ENCODE results near the gene CHD9.

Gene CHD9

GRCh38 chr16:53211253-53211652 is 156.5 kb downstream of the CHD9 start:
- no peak overlapping the region for H3K27ac ChIP-seq (ENCODE audit: low read depth, low read length)
- H2AFZ ChIP-seq (ENCODE audit: low read depth, low read length, severe bottlenecking): no peak overlapping the region
- no peaks in the 10 kb centered on the region for H3K27me3 ChIP-seq (ENCODE audit: low read length)
- no peaks in the 10 kb centered on the region for H3K9me3 ChIP-seq (ENCODE audit: insufficient read depth, low read length)
- no peak overlapping the region for H3K9ac ChIP-seq (ENCODE audit: low read length)
- H4K20me1 ChIP-seq (ENCODE audit: low read depth, low read length): no peaks in the 10 kb centered on the region
- no peak for TF ChIP-seq CTCF (IDR thresholded peaks at IDR 0.05; ENCODE audit: insufficient read depth, low read length, poor library complexity, severe bottlenecking)
- TF ChIP-seq EZH2phosphoT487 (conservative IDR thresholded peaks at IDR 0.05; ENCODE audit: low read length): no peak
- H3K79me2 ChIP-seq (ENCODE audit: insufficient read depth, low read length): peaks cover 36% of the 10 kb centered on the region; the same call in 1 of the 2 replicates
- H3K36me3 ChIP-seq (ENCODE audit: low read length): peaks cover 11% of the 10 kb centered on the region; the same call in 1 of the 2 replicates
- H3K4me3 ChIP-seq (ENCODE audit: insufficient read depth, low read length, poor library complexity, severe bottlenecking): no peak overlapping the region
- no peaks in the 10 kb centered on the region for H3K9me2 ChIP-seq (replicated peaks; ENCODE audit: insufficient read depth, low read length)
- peaks cover 13% of the 10 kb centered on the region; the same call in 1 of the 2 replicates for H3F3A ChIP-seq (ENCODE audit: insufficient read depth)
- H3K4me2 ChIP-seq (ENCODE audit: low read depth, low read length, poor library complexity, severe bottlenecking): peak overlapping the region; percentile 91

- H3K27ac ChIP-seq (ENCODE audit: low read depth, low read length): no peak overlapping the region
- H3K9me3 ChIP-seq (ENCODE audit: insufficient read depth, low read length): no peaks in the 10 kb centered on the region
- H3K4me3 ChIP-seq (ENCODE audit: insufficient read depth, low read length, poor library complexity, severe bottlenecking): no peak overlapping the region
- H3K36me3 ChIP-seq (ENCODE audit: low read length): peaks cover 11% of the 10 kb centered on the region; the same call in 1 of the 2 replicates
- peaks cover 9% of the 10 kb centered on the region; the same call in 1 of the 2 replicates for H3F3A ChIP-seq (ENCODE audit: insufficient read depth)
- H3K9me2 ChIP-seq (replicated peaks; ENCODE audit: insufficient read depth, low read length): no peaks in the 10 kb centered on the region
- H3K79me2 ChIP-seq (ENCODE audit: insufficient read depth, low read length): peaks cover 43% of the 10 kb centered on the region
- H3K9ac ChIP-seq (ENCODE audit: low read length): no peak overlapping the region
- H2AFZ ChIP-seq (ENCODE audit: low read depth, low read length, severe bottlenecking): no peak overlapping the region
- H3K4me2 ChIP-seq (ENCODE audit: low read depth, low read length, poor library complexity, severe bottlenecking): no peak overlapping the region
- H4K20me1 ChIP-seq (ENCODE audit: low read depth, low read length): no peaks in the 10 kb centered on the region
- TF ChIP-seq CTCF (IDR thresholded peaks at IDR 0.05; ENCODE audit: insufficient read depth, low read length, poor library complexity, severe bottlenecking): no peak
- TF ChIP-seq EZH2phosphoT487 (conservative IDR thresholded peaks at IDR 0.05; ENCODE audit: low read length): no peak
- no peaks in the 10 kb centered on the region for H3K27me3 ChIP-seq (ENCODE audit: low read length)
Observed at GRCh38 chr16:53212893-53213223, 158.1 kb downstream of the CHD9 start.

- H3K4me3 ChIP-seq (ENCODE audit: insufficient read depth, low read length, poor library complexity, severe bottlenecking): no peak overlapping the region
- no peak overlapping the region for H3K27ac ChIP-seq (ENCODE audit: low read depth, low read length)
- H3K79me2 ChIP-seq (ENCODE audit: insufficient read depth, low read length): peaks cover 42% of the 10 kb centered on the region
- H3K36me3 ChIP-seq (ENCODE audit: low read length): peaks cover 11% of the 10 kb centered on the region; the same call in 1 of the 2 replicates
- H3K9me2 ChIP-seq (replicated peaks; ENCODE audit: insufficient read depth, low read length): no peaks in the 10 kb centered on the region
- H2AFZ ChIP-seq (ENCODE audit: low read depth, low read length, severe bottlenecking): no peak overlapping the region
- H4K20me1 ChIP-seq (ENCODE audit: low read depth, low read length): no peaks in the 10 kb centered on the region
- H3K9ac ChIP-seq (ENCODE audit: low read length): no peak overlapping the region
- H3K27me3 ChIP-seq (ENCODE audit: low read length): no peaks in the 10 kb centered on the region
- peaks cover 9% of the 10 kb centered on the region; the same call in 1 of the 2 replicates for H3F3A ChIP-seq (ENCODE audit: insufficient read depth)
- H3K4me2 ChIP-seq (ENCODE audit: low read depth, low read length, poor library complexity, severe bottlenecking): no peak overlapping the region
- TF ChIP-seq EZH2phosphoT487 (conservative IDR thresholded peaks at IDR 0.05; ENCODE audit: low read length) (no peak), CTCF (IDR thresholded peaks at IDR 0.05; ENCODE audit: insufficient read depth, low read length, poor library complexity, severe bottlenecking) (no peak)
- H3K9me3 ChIP-seq (ENCODE audit: insufficient read depth, low read length): no peaks in the 10 kb centered on the region
Observed at GRCh38 chr16:53213542-53213941, 158.8 kb downstream of the CHD9 start.
